A673 (cell line): ENCODE results near the gene TEP1.

Experiments used
- EZH2 ChIP-seq: fragments of 200-600 bp; sonication (generic); IDR thresholded peaks from 2 replicates; pipeline ENCODE4 v1.6.1; 2017; ENCODE audit warnings: borderline replicate concordance, low read depth, mild to moderate bottlenecking, mixed read lengths, antibody characterized with exemption, low read length; ENCODE audit not compliant: poor library complexity, severe bottlenecking
- TF ChIP-seq, protein P1 (sequence below): fragments of 300-800, 200-600 bp; sonication (generic); conservative IDR thresholded peaks from 2 replicates; pipeline ENCODE4 v1.5.1; 2017; ENCODE audit warnings: low read depth, mild to moderate bottlenecking, antibody characterized with exemption, low read length, moderate library complexity, mixed read lengths

DNA sequence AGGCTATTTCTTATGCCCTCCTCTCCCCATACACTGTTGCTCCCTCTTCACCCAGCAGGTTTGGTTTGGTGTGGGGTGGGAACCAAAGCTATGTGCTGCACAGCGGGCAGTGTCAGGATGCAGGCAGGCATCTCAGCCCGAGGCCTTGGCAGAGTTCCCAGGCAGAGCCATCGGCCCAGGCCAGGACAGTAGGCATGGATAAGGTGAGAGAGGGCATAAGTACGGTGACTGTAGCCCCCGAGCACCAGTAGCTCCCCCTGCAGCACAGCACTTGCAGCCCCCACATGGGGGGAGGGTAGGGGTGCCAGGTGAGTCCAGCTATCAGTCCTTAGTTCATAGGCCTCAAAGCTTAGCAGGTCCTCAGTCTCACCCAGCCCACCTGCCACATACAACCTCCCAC, 15.5 kb upstream of the TEP1 start:
- TF ChIP-seq, protein P1, sequence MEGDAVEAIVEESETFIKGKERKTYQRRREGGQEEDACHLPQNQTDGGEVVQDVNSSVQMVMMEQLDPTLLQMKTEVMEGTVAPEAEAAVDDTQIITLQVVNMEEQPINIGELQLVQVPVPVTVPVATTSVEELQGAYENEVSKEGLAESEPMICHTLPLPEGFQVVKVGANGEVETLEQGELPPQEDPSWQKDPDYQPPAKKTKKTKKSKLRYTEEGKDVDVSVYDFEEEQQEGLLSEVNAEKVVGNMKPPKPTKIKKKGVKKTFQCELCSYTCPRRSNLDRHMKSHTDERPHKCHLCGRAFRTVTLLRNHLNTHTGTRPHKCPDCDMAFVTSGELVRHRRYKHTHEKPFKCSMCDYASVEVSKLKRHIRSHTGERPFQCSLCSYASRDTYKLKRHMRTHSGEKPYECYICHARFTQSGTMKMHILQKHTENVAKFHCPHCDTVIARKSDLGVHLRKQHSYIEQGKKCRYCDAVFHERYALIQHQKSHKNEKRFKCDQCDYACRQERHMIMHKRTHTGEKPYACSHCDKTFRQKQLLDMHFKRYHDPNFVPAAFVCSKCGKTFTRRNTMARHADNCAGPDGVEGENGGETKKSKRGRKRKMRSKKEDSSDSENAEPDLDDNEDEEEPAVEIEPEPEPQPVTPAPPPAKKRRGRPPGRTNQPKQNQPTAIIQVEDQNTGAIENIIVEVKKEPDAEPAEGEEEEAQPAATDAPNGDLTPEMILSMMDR, result no peak
- no peak for TF ChIP-seq EZH2
